Iris pigment epithelial cell (primary cell): ENCODE results near the gene LRIG1.

Experiments used
- DNase-seq: peaks from one replicate; pipeline ENCODE4 v3.0.0-alpha.2; 2011; ENCODE audit warnings: low read depth

LRIG1 gene, protein sequence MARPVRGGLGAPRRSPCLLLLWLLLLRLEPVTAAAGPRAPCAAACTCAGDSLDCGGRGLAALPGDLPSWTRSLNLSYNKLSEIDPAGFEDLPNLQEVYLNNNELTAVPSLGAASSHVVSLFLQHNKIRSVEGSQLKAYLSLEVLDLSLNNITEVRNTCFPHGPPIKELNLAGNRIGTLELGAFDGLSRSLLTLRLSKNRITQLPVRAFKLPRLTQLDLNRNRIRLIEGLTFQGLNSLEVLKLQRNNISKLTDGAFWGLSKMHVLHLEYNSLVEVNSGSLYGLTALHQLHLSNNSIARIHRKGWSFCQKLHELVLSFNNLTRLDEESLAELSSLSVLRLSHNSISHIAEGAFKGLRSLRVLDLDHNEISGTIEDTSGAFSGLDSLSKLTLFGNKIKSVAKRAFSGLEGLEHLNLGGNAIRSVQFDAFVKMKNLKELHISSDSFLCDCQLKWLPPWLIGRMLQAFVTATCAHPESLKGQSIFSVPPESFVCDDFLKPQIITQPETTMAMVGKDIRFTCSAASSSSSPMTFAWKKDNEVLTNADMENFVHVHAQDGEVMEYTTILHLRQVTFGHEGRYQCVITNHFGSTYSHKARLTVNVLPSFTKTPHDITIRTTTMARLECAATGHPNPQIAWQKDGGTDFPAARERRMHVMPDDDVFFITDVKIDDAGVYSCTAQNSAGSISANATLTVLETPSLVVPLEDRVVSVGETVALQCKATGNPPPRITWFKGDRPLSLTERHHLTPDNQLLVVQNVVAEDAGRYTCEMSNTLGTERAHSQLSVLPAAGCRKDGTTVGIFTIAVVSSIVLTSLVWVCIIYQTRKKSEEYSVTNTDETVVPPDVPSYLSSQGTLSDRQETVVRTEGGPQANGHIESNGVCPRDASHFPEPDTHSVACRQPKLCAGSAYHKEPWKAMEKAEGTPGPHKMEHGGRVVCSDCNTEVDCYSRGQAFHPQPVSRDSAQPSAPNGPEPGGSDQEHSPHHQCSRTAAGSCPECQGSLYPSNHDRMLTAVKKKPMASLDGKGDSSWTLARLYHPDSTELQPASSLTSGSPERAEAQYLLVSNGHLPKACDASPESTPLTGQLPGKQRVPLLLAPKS

DNA sequence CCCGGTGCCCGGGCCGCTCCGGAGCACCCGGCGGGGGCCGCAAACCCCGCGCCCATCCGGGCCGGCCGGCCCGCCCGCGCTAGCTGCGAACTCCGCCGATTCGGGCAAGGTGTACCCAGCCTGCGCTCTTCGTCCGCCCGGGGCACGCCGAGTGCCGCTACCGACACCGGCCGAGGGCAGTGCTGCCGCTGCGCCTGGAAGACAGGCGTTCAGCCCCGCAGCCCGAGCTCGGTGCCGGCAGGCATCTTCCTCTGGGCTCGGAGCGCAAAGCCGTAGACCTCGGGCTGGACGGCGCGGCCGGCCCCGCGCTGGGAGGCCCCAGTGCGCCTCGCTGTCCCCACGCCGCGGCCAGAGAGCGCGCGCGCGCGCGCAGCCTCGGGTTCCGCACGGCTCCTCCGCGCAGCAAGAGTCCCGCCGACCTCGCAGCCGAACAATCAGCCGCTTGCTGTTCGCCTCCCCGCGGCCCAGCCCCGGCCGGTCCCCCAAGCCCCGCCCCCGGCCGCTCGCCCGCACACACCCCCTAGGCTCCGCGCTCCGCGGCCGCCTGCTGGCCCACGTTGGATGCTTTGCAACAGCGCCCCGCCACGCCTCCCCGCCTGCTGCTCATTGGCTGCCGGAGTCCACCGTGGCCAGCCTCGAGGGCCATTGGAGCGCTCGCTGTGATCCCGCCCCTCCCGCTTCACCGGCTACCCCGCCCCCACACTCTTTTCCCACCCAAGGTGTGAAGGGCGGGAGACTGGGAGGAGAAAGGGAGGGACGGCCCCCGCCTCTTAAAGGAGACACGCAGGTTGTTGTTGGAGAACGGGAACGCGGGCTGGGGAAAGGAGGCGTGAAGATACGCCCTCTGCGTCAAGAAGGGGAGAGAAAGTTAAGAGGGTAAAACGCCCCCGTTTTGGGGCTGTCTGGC, at the start of gene LRIG1:
Gene LRIG1, minus strand, starts transcription at position 447 of the 907 bp plus-strand sequence. CDS start 615 bp downstream, outside the sequence.
- peak; percentile 99 for DNase-seq

DNA sequence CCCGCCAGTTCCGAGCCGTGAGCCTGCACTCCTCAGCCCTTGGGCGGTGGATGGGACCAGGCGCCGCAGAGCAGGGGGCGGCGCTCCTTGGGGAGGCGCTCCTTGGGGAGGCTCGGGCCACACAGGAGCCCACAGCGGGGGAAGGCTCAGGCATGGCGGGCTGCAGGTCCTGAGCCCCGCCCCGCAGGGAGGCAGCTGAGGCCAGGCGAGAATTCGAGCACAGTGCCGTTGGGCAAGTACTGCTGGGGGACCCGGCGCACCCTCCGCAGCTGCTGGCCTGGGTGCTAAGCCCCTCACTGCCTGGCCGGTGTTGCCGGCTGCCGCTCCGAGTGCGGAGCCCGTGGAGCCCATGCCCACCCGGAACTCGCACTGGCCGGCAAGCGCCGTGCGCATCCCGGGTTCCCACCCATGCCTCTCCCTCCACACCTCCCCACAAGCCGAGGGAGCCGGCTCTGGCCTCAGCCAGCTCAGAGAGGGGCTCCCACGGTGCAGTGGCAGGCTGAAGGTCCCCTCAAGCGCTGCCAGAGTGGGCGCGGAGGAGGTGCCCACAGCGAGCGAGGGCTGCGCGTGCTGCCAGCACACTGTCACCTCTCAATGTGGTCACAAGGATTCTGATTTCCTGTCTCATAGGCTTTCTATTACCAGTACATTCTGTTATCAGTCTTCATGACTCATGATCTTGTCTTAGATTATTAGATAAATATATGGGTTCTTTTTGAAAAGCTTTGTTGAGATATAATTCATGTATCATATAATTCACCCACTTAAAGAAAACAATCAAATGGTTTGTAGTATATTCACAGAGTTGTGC, 44.0 kb upstream of the LRIG1 start:
- peak; percentile 17 for DNase-seq

DNA sequence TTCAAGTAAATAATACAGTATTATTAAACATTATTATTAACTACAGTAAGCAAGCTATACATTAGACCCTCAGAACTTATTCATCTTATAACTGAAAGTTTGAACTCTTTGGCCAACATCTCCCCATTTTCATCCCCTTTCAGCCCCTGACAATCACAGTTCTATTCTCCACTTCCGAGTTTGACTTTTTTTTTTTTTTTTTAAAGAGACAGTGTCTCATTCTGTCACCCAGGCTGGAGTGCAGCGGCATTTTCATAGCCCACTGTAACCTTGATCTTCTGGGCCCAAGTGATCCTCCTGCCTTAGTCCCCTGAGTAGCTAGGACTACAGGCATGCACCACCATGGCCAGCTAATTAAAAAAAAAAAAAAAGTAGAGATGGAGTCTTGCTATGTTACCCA, 41.3 kb upstream of the LRIG1 start:
- no peak for DNase-seq

DNA sequence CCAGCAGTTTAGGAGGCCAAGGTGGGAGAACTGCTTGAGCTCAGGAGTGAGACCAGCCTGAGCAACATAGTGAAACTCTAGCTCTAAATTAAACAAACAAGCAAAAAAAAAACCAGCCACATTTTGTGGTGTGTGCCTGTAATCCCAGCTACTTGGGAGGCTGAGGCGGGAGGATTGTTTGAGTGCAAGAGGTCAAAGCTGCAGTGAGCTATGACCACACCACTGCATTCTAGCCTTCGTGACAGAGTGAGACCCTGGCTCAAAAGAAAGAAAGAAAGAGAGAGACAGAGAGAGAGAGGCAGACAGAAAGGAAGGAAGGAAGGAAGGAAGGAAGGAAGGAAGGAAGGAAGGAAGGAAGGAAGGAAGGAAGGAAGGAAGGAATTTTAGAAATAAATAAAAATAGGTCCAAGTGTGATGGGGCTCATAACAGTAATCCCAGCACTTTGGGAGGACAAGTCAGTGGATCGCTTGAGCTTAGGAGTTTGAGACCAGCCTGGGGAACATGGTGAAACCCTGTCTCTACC, 38.7 kb upstream of the LRIG1 start:
- DNase-seq, result no peak

DNA sequence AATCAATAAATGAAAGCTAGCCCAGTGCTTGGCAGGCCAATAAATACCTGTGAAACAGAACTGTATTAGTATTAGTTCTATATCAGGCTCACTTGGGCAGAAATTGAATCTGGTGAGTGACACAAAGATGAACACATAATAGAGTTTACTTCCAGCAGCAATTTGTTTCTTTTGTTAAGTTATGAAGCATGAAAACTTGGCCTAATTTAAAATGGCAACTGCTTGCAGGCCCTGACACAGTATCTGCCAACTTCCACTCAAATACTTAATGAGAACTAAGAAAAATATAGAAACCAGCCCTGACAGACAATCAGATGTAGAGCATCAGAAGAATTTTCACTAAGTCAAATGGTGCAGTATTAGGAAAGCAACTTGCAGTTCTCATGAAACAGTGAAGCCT, 37.6 kb upstream of the LRIG1 start:
- DNase-seq, result no peak

DNA sequence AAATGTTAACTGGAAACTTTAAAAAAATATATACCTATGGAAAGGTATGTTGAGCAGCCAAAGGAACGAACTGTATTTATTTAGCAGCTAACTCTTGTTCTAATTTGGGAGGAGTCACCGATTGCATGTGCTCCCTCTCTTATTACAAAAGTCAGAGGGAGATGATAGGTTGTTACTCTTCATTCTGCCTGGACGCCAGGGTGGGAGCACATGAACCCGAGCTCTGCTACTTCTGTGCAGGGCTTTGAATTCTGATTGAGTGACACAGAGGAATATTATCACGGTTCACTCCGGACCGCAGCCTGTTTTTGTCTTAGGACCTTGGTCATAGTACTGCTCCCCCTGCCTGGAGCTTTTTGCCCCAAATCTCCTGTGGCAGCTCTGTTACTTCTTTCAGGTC, 36.9 kb upstream of the LRIG1 start:
- no peak for DNase-seq

DNA sequence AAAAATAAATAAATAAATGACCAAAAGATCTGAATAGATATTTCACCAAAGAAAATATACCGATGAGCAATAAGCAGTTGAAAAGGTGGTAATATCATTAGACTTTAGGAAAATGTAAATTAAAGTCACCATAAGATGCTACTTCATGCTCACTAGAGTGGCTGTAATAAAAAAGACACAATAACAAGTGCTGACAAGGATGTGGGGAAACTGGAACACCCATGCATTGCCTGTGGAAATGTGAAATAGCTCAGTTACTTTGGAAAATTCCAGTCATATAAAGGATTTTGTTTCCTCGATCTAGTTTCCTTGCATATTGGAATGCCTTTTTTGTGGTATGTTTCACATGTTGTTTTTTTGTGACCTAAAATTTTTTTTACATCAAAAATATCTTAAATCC, 36.0 kb upstream of the LRIG1 start:
- DNase-seq, result no peak

DNA sequence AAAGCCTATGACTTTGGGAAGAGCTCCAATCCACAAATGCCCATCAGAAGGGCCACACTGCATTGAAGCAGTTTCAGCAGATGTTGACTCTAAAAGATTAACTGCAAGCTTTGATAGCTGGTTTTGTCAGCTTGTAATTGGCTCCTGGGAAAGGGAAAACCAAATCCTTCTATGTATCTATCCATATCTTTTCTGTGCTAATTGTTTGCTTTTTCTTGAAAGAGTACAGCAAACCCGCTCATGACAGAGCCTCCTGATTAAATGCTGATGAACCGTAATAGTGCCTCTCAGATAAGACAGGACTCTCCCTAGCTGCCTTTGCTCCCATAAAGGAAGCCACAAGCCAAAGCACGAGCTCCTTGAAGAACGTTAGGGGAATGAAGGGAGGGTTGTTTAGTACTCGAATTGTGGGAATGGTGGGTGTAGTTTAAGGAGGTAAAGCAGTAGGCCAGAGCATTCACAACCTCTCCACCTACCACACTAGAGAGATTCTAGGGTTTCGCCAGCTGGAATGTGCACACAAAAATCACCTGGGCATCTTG, 33.6 kb upstream of the LRIG1 start:
- DNase-seq, result no peak

DNA sequence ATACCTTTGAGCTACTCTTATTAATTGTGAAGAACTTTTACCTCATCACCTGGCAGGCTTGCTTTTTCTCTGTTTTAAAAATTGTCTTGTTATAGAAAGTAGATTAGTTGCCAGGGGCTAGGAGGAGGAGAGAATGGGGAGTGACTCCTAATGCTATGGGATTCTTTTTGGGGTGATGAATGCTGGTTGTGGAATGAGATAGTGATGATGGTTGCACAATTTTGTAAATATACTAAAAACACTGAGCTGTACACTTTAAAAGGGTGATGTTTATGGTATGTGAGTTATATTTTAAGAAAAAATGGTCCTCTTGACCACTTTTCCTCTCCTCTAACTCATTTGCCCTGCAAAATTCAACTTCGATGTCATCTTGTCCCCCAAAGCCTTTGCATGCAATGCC, 31.8 kb upstream of the LRIG1 start:
- DNase-seq, result no peak

DNA sequence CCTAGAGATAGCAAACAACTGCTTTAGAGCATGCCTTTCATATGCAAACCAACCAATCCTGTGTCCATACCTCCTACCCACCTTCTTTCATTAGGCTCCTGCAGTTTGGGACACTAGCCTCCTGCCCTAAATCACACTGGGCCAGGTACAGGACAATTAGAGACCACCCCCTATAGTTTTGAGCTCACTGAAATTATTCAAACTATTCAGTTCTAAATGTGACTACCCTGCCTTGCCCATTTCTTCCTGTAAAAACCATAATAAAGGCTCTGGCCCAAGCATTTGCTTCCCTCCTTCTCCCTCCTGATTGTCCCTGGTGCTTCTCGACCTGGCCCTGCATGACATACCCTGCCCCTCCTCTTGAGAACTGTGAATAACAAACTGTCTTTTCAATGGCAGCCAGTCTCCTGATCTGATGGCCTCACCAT, 31.4 kb upstream of the LRIG1 start:
- no peak for DNase-seq

DNA sequence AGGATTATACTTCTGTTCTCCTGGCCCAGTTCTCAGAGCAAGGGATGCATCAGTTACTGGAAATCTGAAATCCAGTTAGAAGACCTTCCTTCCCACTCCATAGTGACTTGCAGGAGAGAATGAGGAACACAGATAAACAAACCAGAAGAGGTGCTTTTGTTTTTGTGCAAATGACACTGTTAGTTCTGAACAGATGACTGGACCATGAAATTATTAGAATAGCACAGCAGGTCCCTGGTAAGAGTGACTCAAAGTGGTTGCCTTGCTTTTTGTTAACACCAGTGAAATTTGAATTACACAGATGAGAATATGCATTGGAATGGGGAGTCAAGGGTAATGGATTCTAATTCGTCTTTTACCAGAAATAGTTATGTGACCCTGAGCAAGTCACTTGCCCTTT, 30.4 kb upstream of the LRIG1 start:
- DNase-seq, result no peak

DNA sequence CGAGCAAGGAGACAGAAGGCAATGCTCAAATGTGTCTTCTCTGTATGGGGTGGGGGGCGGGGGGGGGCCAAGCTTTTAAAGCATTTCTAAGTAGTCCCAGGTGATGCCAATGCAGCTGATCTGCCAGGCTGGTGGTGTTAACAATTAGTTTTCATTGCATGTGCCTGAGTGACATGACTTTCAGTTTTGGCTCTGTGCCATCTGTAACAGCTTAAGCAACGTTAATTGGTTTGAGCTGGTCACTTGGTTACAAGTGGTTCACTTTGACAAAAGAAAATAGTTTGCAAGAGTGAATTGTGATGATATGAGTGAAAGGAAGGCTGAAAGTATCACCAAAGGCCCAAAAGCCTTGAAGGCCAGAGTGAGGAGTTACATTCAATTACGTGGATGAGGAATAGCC, 26.4 kb upstream of the LRIG1 start:
- DNase-seq, result no peak

DNA sequence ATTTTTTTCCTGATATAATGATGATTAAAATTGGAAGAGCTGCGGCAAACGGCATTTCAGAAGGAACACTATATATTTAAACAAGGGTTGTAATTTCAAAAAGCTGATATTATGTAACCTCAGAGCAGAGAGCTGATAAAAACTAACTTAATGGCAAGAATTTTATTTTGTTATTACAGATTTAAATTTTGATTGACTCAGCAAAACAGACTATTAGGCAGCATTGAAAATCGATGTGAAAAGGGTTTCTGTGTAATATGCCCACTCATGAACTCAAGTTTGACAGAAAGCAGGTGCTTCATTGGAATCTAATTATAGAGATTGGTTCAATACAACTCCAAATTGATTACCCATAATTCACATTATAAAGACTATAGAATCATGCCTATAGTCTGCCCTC, 24.9 kb upstream of the LRIG1 start:
- DNase-seq, result no peak

DNA sequence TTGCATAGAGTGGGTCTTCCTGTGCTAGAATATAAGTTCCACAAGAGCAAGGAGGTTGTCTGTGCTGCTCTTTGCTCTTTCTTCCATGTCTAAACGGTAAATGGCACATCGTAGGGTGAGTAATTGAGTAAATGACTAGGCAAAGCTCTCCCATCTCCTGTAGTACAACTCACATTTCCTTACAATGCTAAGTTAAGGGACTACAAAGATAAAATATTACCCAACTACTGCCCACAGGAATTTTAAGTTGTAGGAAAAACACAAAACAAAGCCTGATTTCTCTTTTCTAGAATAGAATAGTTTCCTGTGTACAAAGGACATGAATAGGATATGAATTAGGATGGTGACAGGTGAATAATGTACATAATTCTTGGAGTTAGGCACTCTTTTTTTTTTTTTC, 19.9 kb upstream of the LRIG1 start:
- peak; percentile 70 for DNase-seq

DNA sequence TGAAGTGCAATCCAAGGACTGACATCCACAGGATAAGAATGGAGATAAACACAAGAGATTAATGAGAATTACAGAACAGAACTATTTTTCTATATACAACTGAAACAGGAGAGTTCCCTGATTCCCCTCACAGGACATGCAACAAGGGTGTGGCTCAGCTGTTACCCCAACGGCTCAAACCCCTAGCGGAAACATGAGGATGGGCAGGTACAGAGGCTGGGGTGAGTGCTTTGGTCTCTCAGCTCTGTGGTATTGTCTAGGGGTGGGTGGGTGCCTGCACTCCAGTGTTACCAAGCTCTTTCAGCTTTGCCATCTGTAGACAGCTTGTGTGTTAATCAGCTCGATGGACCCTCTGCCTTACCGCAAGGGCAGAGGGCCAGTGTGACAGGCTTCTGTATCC, 17.8 kb upstream of the LRIG1 start:
- no peak for DNase-seq

DNA sequence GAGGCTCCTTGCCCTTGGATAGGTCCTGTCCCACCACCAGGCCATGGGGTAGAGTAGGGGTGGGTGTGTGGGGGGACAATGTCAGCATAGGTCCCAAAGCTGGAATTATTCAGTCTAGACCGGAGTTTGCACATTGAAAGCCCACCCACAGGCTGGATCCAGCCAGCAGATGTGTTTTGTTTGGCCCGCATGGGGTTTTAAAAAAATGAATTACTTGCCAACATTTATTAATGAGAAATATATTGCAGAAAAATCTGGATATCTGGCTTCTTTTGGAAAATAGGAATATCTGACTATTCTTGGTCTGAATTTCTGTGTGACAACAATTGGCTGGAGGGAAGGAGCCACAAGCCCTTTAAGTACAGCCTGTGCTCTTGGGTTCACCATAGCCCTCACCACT, 17.3 kb upstream of the LRIG1 start:
- DNase-seq, result no peak

DNA sequence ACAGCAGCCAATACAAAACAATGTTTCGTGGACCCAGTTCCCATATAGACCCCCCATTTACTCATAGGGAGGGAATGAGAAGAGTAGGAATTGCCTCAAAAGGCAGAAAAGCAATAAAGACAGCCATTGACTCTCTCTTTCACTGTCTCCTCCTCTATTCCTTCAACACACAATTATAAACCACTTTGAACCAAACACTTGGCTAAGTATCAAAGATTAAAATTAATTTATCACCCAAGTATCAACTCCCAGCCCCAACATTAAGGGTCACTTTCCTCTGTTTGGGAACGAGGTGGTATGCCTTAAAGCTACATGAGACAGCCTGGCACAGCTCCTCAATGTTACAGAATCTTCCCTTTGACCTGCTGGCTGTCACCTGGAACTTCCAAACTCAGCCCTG, 16.4 kb upstream of the LRIG1 start:
- no peak for DNase-seq

DNA sequence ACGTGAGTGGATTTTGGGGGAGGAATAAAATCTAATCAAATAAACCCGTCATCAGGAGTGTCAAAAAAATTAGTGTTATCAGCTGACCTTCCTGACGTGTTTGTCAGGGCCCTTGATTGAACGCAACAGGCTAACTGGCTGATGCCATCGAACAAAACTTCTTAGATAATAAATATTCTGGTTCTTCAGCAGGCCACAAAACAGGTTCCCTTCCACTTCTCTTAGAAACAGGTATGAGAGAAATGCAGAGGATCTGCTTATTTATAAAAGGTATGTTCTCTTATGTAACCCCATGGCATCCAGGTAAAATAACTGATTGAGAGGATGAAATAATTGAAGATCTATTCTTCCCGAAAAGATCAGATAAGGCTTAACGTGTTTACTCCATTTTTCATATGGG, 7.6 kb upstream of the LRIG1 start:
- no peak for DNase-seq

DNA sequence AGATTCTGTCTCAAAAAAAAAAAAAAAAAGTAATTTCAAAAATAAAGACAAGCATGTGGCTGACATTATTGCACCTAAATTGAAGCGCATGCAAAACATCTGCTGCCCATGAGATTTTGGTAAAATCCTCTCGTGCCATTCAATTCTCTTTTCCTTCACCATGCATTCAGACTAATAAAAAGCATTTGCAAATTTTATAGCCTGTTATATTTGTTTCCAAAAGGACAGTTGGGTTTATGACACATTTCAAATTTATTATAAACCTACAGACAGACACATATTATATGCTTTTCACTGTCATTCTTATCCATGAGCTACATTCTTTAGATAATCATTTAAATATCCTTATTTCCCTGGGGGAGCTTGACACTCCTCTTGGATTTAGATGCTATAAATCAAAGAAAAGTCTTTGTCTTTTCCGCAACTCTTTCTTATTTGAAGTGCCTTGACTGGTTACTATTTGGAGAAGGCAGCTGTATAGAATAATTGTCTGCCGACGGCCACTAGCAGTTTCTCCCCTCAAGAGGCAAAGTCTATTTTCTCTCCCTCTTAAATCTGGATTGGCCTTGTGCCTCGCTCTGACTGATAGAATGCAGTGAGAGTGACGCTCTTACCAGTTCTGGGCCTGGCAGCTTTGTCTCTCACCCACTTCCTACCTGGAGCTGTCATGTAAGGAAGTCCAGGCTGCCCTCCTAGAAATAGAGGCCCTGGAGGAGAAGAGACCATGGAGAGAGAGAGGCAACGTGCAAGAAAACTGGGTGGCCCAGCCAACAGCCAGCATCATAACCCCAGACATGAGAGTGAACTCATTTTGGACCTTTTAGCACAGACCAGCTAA, 6.8 kb upstream of the LRIG1 start:
- no peak for DNase-seq
